Right kidney (tissue), 1 donor: ENCODE data around the gene PIK3IP1.
A peak's percentile ranks its signal among the peaks of the same experiment; 100 is the strongest.

ENCODE experiments used
- DNase-seq: peaks from one replicate; pipeline ENCODE4 v3.0.0-alpha.2; 2016

The PIK3IP1 gene

DNA sequence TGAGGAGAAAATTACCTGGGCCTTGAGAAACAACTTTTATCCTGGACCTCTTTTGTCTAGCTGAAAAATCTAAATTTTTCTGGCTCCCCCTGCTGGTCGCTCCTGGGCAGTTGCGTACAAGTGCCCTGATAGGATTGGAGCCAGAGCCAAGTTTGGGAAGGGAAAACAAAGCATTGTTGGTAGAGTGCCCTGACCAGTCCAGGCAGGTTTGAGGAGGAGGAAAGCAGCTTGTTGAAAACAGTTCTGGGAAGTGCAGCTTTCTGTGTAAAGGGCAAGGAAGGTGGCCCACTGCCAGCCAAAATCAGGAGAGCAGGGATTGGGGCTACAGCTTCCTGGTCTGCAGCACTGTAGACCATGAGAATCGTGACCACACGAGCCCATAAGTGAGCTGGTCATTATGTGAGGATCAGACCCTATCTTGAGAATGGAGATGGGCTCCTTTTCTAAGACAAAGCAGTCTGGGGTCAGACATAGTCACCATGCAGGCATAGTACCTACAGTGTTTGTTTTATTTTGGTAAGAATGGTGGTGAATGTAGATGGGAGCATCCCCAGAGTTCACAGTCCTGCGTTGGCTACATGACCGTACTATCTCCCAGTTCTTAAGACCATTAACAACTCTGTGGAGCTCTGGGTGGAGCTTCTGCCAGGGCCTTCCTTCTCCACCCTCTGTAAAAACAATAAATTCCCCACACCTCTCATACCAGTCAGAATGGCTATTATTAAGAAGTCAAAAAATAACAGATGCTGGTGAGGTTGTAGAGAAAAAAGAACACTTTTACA is 21.3 kb upstream of the PIK3IP1 start:
- peak; percentile 39 for DNase-seq

- no peak for DNase-seq
These were observed 15.9 kb upstream of the PIK3IP1 start for GRCh38 chr22:31308181-31308580.

DNA sequence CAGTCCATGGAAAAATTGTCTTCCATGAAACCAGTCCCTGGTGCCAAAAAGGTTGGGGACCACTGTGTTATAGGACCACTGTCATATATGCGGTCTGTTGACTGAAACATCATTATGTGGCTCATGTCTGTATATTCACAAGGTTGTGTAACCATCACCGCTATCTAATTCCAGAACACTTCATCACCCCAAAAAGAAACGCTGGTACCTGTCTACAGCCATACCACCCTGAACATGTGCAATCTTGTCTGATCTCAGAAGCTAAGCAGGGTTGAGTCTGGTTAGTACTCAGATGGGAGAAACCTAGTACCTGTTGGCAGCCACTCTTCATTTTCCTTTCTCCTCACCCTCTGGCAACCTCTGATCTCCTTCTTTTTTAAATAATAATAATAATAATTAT is 12.9 kb upstream of the PIK3IP1 start:
- no peak for DNase-seq

GRCh38 chr22:31302537-31302936 is 10.2 kb upstream of the PIK3IP1 start:
- DNase-seq = no peak

- DNase-seq = no peak
These were observed 9.7 kb upstream of the PIK3IP1 start for GRCh38 chr22:31302006-31302405.

- no peak for DNase-seq
These were observed 8.6 kb upstream of the PIK3IP1 start for GRCh38 chr22:31300896-31301295.

DNA sequence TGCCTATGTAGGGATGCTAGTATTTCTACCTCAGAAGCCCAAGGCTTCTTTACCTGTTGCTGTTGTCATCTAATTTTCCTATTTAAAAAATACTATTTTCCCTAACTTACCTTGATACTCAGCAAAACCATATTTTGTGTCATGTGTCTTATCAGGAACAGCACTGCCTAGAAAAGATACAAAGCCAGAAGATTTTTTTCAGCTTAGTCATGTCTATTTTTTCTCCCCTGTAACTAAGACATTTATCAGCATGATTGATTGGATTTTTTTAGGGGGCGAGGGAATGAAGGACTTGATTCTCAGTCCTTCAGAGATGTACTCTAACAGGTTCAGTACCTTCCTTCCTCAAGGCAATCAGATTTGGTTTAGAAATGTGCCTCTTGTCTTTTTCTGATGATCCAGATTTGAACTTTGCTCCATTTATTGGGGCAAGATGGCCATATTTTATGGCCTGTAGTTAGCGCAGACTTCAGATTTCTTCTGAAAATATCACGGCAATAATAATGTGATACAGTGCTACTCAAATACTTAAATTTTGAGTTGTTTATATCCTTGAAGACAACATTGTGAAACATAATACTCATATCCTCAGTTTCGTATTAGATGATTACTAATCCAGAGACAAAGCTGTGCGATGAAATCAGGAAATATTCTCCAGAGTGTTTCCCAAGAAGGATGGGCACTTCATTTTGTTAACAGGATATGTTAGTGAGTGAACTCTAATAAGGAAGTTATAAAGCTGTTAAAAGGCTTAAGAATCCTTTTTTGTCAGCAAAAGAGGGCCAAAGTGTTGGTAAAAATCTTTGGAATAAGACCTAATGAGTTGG is 3.8 kb upstream of the PIK3IP1 start:
- no peak for DNase-seq

DNA sequence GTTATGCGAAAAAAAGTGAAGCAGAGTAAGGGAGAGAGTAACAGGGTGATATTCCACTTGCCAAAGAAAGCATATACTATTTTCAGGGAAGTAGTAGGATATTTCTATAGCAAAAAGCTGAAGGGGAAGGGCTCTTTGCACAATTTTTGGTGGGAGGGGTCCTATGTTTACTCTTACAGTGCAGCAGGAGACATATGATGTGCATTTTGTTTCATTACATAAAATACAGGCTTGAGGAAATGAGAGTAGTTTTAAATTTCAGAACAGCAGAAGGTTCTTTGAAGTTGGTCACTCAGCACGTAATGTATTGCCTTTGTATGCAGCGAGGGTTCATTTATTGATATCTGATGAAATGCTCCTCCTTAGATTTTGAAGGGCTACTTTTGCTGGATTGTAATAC is 3.1 kb upstream of the PIK3IP1 start:
- no peak for DNase-seq

GRCh38 chr22:31291481-31292235 is 630 bp downstream of the PIK3IP1 start:
- DNase-seq = peak; percentile 57

DNA sequence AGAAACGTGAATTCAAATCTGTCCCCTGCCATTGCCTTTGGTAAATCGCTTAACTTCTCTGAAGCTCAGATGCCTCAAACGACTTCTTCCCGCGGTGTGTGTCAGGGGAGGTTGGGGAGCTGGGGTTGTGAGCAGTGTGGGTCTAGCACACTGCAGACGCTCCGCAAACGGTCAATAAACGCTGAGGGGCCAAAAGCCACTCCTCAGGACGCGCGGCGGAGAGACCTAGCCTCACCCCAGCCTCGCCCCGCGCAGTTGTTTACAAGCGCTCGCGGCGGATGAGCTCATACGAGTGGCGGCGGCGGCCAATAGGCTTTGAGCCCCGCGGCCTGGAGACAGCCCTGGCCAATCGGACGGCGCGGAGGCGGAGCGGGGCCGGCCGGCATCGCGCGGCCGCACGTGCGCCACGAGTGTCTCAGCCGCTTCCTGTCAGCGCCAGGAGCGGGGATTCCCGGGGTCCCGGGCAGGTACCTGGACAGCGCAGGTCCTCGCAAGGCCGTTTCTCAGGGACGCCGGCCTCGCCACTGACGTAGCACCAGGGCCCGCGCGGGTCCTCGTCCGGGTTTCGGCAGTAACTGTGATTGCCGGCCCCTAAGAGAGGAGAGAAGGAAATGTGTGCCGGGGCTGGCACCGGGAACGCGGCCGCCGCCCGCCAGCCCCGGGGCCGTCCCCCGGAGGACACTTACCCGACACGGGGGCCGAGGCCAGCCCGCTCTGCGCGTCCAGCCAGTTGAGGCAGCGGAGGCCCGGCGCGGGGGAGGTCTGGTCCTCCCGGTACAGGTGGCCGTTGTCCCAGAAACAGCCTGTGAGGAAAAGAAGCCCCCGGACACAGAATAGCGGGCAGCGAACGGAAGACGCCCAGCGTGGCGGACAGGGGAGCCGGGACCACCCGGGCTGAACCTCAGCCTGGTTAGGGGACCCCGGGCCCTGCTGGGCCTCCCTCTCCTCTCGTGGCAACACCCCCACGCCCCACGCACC is 1.5 kb downstream of the PIK3IP1 start:
- peak; percentile 89 for DNase-seq

GRCh38 chr22:31289344-31289743 is 2.9 kb downstream of the PIK3IP1 start:
- no peak for DNase-seq

DNA sequence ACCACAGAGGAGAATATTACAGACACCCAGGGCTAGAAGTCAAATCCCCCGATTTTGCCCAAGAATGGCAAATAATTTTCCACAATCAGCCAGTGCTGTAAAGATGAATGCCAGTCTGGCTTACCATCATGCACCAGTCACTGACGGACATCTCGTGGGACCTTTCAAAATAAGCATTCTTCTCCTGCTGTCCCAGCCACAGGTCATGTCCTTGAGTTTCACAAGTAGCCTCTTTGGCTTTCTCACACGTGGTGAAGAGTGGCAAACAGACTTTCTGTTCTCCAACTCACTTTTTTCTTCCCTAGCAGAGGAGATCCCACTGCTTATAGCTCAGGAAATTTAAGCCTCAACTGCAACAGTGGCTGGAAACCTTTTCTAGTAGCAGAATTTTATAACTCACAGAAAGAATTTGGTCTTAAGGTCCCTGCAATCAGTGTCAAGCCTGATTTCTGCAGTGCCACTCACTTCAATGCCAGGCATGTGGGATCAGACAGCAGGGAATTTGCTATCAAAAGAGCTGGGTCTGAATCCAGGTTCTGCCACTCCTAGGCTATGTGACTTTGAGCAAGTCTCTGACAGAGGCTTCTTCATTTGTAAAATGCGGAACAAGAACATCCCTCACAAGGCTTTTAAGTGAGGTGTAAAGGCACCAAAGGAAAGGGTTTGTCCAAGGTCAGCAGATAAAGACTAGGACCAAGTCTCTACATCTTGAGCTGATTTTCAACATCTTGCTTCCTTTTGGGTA is 3.6 kb downstream of the PIK3IP1 start:
- DNase-seq = no peak

DNA sequence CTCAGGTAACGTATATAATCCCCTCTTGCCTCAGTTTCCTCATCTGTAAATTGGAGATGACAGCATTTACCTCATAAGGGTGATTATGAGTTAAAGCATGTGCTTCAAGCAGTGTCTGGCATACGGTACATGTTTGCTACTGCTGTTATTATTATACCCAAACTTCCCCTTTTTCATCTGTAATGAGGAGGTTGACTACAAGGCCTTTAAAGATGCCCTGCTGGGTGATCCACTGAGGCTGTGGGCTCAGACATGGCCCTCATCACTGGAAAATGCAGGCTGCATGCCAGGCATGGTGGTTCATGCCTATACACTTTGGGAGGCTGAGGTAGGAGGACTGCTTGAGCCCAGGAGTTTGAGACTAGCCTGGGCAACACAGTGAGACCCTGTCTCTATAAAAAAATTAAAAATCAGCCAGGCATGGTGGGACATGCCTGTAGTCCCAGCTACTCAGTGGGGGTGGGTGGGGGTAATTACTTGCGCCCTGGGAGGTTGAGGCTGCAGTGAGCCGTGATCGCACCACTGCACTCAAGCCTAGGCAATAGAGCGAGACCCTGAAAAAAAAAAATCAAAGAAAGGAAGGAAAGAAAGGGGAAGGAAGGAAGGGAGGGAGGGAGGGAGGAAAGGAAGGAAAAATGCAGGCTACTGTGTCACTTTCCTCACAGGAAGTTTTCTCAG is 4.3 kb downstream of the PIK3IP1 start:
- no peak for DNase-seq

DNA sequence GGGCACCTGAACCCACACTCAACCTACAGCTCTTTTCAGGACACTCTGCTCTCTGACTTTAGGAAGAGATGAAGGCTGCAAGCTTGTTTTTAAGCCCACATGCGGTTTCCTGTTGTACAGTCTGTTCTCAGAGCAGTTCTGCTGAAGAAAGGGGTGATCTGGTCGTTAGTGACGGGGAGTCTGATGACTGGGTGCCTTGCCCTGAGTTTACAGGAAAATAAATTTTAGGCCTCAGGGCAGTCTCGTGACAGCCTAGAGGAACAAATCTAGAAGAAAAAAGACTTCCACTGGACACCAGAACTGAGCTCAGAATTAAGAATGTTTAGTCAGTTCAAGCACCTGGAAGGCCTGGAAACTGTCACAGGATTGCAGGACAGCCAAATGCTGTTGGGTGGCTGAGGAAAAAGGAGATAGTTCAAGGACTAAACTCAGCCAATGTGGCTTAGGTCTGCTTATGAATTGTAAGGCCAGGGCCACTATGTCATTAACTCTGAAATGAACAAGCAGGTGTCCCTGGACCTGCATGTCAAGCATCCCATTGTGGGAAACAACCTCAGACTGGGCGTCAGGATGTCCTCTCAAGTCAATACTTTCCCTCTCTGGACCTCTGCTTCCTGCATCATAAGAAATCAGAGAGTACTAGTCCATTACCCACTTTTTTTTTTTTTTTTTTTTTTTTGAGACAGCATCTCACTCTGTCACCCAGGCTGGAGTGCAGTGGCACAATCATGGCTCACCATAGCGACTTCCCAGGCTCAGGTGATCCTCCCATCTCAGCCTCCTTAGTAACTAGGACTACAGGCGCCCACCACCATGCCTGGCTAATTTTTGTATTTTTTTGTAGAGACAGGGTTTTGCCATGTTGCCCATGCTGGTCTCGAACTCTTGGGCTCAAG is 5.7 kb downstream of the PIK3IP1 start:
- DNase-seq = no peak

- DNase-seq = peak; percentile 46
These were observed 7.8 kb downstream of the PIK3IP1 start for GRCh38 chr22:31284281-31285155.

GRCh38 chr22:31282748-31283468 is 9.4 kb downstream of the PIK3IP1 start:
- DNase-seq = no peak

- DNase-seq = no peak
These were observed 10.6 kb downstream of the PIK3IP1 start for GRCh38 chr22:31281733-31282132.
